ENCODE measurements around the gene CYP39A1.

DNA sequence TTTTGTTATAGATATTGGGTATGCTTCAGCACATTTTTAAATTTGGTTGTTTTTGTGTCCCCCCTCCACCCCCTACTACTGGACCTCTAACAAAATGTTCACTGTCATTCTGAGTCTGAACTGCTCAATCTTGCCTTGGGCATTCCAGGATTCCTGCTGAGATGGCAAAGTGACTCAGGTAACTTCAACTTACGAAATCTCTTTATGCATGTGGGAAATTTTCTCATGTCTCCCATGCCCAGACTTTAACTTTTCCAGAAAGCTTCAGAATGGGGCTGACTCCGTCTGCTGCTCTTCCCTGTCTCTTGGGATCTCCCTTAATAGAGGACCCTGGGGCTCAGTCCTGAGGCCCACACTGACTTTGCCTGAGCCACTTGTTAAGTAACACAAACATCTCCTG lies 14.0 kb downstream of the CYP39A1 start:
- TF ChIP-seq, protein P1, sequence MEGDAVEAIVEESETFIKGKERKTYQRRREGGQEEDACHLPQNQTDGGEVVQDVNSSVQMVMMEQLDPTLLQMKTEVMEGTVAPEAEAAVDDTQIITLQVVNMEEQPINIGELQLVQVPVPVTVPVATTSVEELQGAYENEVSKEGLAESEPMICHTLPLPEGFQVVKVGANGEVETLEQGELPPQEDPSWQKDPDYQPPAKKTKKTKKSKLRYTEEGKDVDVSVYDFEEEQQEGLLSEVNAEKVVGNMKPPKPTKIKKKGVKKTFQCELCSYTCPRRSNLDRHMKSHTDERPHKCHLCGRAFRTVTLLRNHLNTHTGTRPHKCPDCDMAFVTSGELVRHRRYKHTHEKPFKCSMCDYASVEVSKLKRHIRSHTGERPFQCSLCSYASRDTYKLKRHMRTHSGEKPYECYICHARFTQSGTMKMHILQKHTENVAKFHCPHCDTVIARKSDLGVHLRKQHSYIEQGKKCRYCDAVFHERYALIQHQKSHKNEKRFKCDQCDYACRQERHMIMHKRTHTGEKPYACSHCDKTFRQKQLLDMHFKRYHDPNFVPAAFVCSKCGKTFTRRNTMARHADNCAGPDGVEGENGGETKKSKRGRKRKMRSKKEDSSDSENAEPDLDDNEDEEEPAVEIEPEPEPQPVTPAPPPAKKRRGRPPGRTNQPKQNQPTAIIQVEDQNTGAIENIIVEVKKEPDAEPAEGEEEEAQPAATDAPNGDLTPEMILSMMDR (IDR thresholded peaks at IDR 0.05) = no peak
- no peak for TF ChIP-seq POLR2AphosphoS5 (IDR thresholded peaks at IDR 0.05; ENCODE audit: insufficient read depth in 1 of 2, low read depth in 1 of 2)

All from vagina (tissue), 2 donors.